HG03565 (cell line): ENCODE results near the gene CRACDL.

ENCODE experiments used
- ATAC-seq: cut with Tn5 transposase; IDR thresholded peaks from one replicate; pipeline ENCODE4 v1.9.1; 2021; ENCODE audit warnings: mild to moderate bottlenecking, moderate library complexity; ENCODE audit not compliant: unreplicated experiment

CRACDL gene

DNA sequence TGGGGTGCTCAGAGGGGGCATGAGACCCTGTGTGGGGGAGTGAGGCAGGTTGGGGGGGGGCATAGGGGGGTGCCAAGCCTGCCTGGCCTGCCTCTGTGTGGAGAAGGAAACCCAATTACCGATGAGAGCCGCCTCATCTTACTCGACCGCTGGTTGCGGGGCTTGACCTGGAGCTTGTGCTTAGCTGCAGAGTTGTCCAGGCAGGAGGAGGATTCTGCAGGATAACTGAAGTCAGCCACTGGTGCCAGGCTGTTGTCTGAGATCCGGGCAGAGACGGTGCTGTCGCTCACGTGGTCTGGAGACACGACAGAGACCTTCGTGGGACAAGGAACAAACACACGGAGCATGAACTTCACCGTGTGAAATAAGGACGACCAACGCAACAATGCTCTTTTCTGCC is 109.2 kb downstream of the CRACDL start:
- no peak for ATAC-seq

- ATAC-seq = no peak
Observed at GRCh38 chr2:98825858-98826257, 110.2 kb downstream of the CRACDL start.

- ATAC-seq = no peak
Observed at GRCh38 chr2:98825404-98825803, 110.6 kb downstream of the CRACDL start.

GRCh38 chr2:98825020-98825350 is 111.0 kb downstream of the CRACDL start:
- ATAC-seq = no peak

DNA sequence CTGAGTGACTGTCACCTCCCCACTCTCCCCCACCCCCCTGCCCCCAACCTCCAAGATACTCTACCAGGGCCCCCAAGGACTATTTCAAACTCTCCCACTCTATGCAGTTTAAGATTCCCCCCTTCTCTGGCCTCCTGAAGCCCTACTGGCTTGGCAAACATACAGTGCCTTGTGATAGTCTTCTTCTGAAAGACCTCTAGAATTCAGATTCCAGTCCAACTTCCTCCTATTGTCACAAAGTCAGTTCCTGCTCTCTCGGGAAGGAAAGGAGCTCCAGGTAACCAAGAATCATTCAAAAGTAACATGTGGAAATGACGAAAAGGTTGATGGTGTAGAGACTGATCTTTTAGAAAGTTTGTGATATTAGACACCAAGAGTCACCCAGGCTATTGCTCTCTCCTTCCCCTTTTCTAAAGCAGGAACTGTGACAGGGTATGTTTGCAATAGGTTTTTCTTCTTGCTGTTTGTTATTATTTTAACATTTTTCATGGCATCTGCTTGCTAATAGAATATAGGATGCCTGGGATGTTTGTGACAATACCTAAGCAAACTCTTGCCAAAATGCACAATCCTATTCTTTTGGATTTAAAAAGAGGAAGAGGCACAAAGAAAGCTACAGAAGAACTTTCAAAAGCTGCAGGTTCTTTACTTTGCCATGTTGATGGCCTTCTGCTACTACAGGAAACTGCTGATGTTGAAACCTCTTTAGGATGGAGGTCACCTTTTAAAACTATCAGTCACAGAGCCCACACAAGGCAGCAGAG is 111.6 kb downstream of the CRACDL start:
- no peak for ATAC-seq

DNA sequence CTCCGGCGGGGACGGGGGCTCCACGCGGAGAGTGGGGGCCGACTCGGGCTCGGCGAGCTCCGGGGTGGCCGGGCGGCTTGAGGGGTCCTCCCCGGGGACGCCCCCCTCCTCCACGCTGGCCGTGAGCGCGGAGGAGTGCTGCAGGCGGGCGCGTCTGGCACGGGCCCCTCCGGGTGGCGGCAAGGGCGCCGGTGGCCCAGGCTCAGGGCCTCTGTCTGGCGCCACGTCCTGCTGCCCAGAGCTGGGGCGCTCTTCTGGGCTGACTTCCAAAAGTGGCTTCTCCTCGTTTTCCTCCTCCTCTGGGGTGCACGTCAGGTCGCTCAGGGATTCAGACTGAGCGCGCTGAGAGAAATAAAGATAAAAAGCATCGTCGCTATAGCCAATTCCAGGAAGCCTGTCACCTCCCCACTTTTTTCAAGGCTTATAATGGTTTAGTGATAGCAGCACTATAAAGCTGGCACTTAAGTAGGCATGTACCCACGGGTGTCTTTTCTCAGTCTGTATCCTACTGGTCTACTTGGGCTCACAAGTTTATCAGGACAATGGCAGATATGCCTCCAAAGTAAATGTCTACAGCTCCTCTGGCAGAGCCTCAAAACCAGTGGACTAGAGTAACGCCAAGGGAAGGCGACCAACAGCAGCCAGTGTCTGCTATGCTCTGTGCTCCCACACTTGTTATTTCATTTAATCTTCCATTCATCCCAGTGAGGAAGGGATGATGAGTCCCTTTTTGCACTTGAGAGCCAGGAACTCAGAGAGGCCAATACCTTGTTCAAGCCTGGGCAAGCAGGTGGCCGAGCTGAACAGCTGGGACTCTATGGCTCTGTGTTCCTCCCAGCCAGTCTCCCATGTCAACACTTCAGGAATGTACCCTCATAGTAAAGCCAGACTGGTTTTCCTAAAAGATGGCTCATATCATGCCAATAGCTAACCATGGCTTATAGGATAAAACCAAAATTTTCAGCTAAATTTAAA is 112.5 kb downstream of the CRACDL start:
- ATAC-seq = no peak

DNA sequence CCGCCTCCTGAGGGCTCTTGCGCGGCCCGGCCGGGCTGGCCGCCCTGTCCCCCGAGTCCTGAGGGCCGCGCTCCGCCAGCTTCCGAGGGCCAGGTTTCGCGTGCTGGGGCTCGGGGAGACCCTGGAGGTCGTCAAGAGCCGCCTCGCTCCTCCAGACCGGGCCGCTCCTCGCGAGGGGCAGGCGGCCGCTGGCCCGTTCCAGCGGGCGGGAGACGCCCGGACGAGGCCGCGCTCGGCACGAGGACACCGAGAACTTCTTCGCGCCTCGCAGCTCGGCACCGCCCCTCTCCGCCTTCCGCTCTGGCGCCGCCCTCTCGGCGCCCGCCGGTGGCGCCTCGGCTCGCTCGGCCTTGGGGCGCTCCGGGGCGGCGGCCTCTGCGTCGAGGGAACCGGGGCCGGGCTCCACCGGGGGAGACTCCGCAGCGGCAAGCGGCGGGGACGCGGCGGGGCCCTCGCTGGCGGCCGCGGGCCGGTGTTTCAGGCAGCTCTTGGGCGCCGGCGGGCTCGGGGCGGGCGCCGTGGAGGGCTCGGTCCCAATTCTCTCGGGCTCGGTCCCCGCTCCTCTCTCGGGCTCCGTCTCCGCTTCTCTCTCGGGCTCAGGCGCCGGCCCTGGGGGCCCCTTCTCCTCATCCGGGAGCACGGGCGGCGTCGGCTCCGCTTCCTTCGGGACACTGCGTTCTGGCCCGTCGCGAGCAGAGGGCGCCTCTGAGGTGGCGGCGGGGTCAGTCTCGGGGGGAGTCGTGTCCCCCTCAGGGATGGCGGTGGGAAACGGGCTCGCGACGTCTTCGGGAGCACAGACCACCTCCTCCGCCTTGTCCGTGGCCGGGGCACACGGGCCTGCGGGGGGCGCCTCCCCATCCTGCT is 113.5 kb downstream of the CRACDL start:
- no peak for ATAC-seq

DNA sequence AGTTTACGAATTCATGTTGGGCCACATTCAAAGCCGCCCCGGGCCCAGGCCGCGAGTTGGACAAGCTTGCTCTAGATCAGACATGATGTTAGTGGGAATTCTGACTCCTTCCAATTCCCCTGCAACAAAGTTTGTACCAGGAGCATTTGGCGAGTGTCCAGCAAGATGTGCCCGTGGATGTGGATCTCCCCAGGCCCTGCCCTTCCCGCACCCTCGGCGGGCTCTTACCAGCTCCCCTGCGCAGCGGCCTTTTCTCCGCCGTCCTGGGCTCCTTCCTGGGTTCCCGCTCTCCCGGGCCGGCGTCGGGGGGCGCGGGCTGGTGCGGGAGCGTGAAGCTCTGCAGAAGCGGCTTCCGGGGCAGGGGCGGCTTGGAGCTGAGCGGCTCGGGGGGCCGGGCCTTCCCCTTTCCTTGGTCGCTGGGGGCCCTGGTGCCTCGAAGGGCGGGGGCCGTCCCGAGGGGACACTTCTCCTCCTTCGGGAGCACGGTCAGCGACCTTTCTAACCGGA is 114.3 kb downstream of the CRACDL start:
- ATAC-seq = no peak

GRCh38 chr2:98819231-98819766 is 116.7 kb downstream of the CRACDL start:
- ATAC-seq = no peak

GRCh38 chr2:98818164-98818563 is 117.9 kb downstream of the CRACDL start:
- ATAC-seq = no peak

DNA sequence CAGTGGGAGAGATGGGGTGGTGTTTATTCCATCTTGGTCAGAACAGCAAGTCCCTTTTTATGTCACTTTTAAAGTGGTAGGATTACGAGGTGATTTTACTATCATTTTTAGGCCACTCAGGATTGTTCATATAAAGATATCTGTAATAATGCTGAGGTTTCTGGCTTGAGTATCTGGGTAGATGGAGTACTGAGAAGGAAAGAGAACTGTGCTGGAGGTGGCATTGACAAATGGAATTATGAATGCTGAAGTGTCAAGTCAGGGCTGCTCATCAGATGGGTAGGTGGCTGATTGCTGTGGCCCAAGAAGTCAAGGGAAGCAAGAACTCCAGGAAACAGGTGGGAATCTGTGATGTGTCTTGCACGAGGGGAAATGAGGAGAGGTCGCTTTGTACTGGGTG is 119.7 kb downstream of the CRACDL start:
- ATAC-seq = no peak

DNA sequence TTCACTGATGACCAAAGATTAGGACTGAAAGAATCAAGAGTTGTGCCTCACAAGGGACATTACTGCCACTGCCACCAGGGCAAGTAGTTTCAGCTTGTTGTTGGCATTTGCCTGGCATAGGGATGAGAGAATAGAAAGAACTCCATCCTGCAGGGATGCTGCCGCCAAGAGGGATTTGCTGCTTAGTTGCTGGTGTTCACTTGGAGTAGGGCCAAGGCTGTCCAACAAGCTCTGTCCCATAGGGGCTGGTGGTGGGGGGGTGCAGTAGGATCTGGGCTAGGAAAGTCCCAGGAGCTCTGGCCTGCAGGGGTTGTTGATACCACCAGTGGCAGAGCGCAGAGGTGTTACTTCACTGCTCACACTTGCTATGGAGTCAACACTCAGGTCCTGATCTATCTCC is 120.2 kb downstream of the CRACDL start:
- ATAC-seq = no peak

- ATAC-seq = no peak
Observed at GRCh38 chr2:98811766-98812165, 124.3 kb downstream of the CRACDL start.

DNA sequence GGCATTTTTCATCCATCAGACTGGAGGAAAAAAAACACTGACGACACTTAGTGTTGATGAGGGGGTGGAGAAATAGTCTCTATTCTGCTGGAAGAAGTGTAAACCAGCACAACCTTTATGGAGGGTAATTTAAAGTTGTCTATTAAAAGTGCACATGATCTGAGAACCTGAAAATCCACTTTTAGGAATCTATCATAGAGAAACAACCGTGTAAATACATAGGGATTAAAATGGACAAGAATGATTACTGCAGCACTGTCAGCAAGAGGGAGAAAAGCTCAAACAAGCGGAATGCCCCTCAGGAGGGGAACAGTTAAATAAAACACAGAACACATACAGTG is 125.5 kb downstream of the CRACDL start:
- ATAC-seq = no peak

- no peak for ATAC-seq
Observed at GRCh38 chr2:98809878-98810587, 126.0 kb downstream of the CRACDL start.

DNA sequence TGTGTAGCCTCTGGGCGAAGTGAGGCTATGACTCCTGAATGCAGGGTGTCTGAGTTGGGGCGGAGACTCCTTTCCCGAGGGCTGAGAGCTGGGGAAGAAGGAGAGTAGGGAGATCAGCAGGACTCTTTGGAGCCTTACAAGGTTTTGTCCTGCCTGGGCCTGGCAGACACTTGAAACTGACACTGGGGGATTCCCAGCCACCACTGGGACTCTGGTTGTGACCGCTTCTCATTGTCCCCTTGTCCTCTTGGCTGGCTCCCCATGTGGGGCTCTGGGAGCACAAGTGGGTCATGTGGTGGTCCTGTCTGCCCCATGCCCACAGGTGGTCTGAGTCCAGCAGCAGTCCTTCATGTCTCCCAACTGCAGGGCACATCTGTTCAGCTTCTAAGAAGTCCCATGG is 126.9 kb downstream of the CRACDL start:
- no peak for ATAC-seq

- no peak for ATAC-seq
Observed at GRCh38 chr2:98808546-98808945, 127.5 kb downstream of the CRACDL start.

- no peak for ATAC-seq
Observed at GRCh38 chr2:98807929-98808328, 128.1 kb downstream of the CRACDL start.

- no peak for ATAC-seq
Observed at GRCh38 chr2:98807221-98807620, 128.8 kb downstream of the CRACDL start.

DNA sequence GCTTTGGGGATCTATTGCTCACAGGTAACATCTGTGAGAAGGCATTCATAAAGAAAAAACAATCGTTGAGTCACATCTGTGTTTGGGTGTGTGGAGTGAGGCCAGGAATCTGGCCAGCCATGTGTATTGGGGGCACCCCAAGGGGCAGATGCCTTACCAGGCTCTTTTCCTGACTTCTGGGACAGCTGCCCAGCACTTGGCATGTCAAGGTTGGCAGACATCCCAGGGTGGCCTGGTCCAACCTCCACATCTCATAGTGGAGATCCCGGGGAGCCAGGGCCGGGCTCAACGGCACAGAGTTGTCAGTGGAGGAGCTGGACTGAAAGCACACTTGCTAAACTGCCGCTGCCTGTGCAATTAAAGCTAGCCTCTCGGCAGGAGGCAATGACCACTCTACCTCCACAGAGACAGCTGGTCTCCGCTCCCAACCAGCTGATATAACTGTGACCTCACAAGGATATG is 129.8 kb downstream of the CRACDL start:
- ATAC-seq = no peak
